GM19467 (cell line): ENCODE data around the gene CXCL17.
"Not testable (repeated sequence)": the region's sequence is repeated elsewhere in the genome, so short reads cannot be mapped to it uniquely, and the experiment has no call there.

ENCODE experiments used
- ATAC-seq: cut with Tn5 transposase; IDR thresholded peaks from one replicate; pipeline ENCODE4 v1.9.1; 2021; ENCODE audit warnings: mild to moderate bottlenecking, moderate library complexity; ENCODE audit not compliant: unreplicated experiment

The CXCL17 gene

GRCh38 chr19:42442833-42443232 lies at the start of gene CXCL17:
CXCL17 (minus strand) TSS chr19:42442946; CDS start chr19:42442832, 114 bp downstream.
- no peak for ATAC-seq

- no peak for ATAC-seq
These were observed 46.2 kb upstream of the CXCL17 start for GRCh38 chr19:42488783-42489521.

GRCh38 chr19:42487798-42488178 lies 45.0 kb upstream of the CXCL17 start:
- no peak for ATAC-seq

- ATAC-seq = no peak
These were observed 44.5 kb upstream of the CXCL17 start for GRCh38 chr19:42487032-42487797.

GRCh38 chr19:42485036-42485435 lies 42.3 kb upstream of the CXCL17 start:
- not testable (repeated sequence) for ATAC-seq

GRCh38 chr19:42480335-42481095 lies 37.8 kb upstream of the CXCL17 start:
- no peak for ATAC-seq

GRCh38 chr19:42479736-42480135 lies 37.0 kb upstream of the CXCL17 start:
- no peak for ATAC-seq

- ATAC-seq = no peak
These were observed 36.1 kb upstream of the CXCL17 start for GRCh38 chr19:42478765-42479311.

- no peak for ATAC-seq
These were observed 35.2 kb upstream of the CXCL17 start for GRCh38 chr19:42477933-42478332.

- no peak for ATAC-seq
These were observed 34.4 kb upstream of the CXCL17 start for GRCh38 chr19:42477117-42477516.

- no peak for ATAC-seq
These were observed 32.6 kb upstream of the CXCL17 start for GRCh38 chr19:42475366-42475765.

GRCh38 chr19:42474743-42475142 lies 32.0 kb upstream of the CXCL17 start:
- no peak for ATAC-seq

- ATAC-seq = no peak
These were observed 30.9 kb upstream of the CXCL17 start for GRCh38 chr19:42473686-42474085.

- ATAC-seq = no peak
These were observed 29.8 kb upstream of the CXCL17 start for GRCh38 chr19:42472402-42473147.

GRCh38 chr19:42471554-42472249 lies 29.0 kb upstream of the CXCL17 start:
- no peak for ATAC-seq

GRCh38 chr19:42469311-42470235 lies 26.8 kb upstream of the CXCL17 start:
- no peak for ATAC-seq

GRCh38 chr19:42468273-42468796 lies 25.6 kb upstream of the CXCL17 start:
- ATAC-seq = no peak

- ATAC-seq = no peak
These were observed 24.5 kb upstream of the CXCL17 start for GRCh38 chr19:42467183-42467760.
